Liver (tissue), 3 donors: ENCODE data around the gene SLC37A4.

ENCODE experiments used
- CTCF ChIP-seq: fragments of 150-350 bp; IDR thresholded peaks from 2 replicates; pipeline ENCODE4 v1.5.1; 2017; ENCODE audit warnings: improper control_type of control experiment, low read depth, low read length; ENCODE audit not compliant: missing input control
- HNF4G ChIP-seq: IDR thresholded peaks from 2 replicates; pipeline ENCODE4 v1.6.1; 2016; ENCODE audit warnings: antibody characterized with exemption
- RAD21 ChIP-seq, 2 donors: IDR thresholded peaks; 2 replicates each; pipeline ENCODE4 v1.6.1; 2016; ENCODE audit warnings: antibody characterized with exemption in 2 of 2, mild to moderate bottlenecking in 2 of 2
- TAF1 ChIP-seq: conservative IDR thresholded peaks from 2 replicates; pipeline ENCODE4 v1.6.1; 2016; ENCODE audit warnings: antibody characterized with exemption, mild to moderate bottlenecking
- TF ChIP-seq, protein P1 (sequence below): IDR thresholded peaks from 2 replicates; pipeline ENCODE4 v1.6.1; 2016; ENCODE audit warnings: antibody characterized with exemption
- donor health status: healthy.
- donor health status: healthy.

GRCh38 chr11:119041821-119042514, 11.3 kb upstream of the SLC37A4 start:
- no peak for TF ChIP-seq CTCF
- TF ChIP-seq RAD21 (IDR thresholded peaks at IDR 0.05) = no peak
- no peak for TF ChIP-seq TAF1
- TF ChIP-seq HNF4G = no peak
- TF ChIP-seq, protein P1, sequence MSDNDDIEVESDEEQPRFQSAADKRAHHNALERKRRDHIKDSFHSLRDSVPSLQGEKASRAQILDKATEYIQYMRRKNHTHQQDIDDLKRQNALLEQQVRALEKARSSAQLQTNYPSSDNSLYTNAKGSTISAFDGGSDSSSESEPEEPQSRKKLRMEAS = no peak
